HG02678 (cell line): ENCODE measurements around the gene CDH4.

ENCODE experiments used
- ATAC-seq: cut with Tn5 transposase; IDR thresholded peaks from one replicate; pipeline ENCODE4 v1.9.1; 2021; ENCODE audit warnings: mild to moderate bottlenecking, moderate library complexity; ENCODE audit not compliant: unreplicated experiment

Gene CDH4

GRCh38 chr20:61718361-61719005 is 466.4 kb downstream of the CDH4 start:
- no peak for ATAC-seq

- no peak for ATAC-seq
These were observed 467.8 kb downstream of the CDH4 start for GRCh38 chr20:61719691-61720347.

GRCh38 chr20:61720348-61720696 is 468.3 kb downstream of the CDH4 start:
- ATAC-seq = no peak

- ATAC-seq = no peak
These were observed 470.2 kb downstream of the CDH4 start for GRCh38 chr20:61722146-61722678.

GRCh38 chr20:61723529-61724257 is 471.6 kb downstream of the CDH4 start:
- no peak for ATAC-seq

- no peak for ATAC-seq
These were observed 472.3 kb downstream of the CDH4 start for GRCh38 chr20:61724376-61724775.

GRCh38 chr20:61725145-61725544 is 473.1 kb downstream of the CDH4 start:
- no peak for ATAC-seq

GRCh38 chr20:61725966-61726365 is 473.9 kb downstream of the CDH4 start:
- ATAC-seq = no peak

- ATAC-seq = no peak
These were observed 474.9 kb downstream of the CDH4 start for GRCh38 chr20:61726979-61727378.

GRCh38 chr20:61727761-61728160 is 475.7 kb downstream of the CDH4 start:
- no peak for ATAC-seq

GRCh38 chr20:61728326-61728725 is 476.3 kb downstream of the CDH4 start:
- ATAC-seq = no peak

- ATAC-seq = no peak
These were observed 477.0 kb downstream of the CDH4 start for GRCh38 chr20:61728786-61729770.

GRCh38 chr20:61730631-61731362 is 478.7 kb downstream of the CDH4 start:
- no peak for ATAC-seq

GRCh38 chr20:61731363-61732181 is 479.5 kb downstream of the CDH4 start:
- no peak for ATAC-seq

- no peak for ATAC-seq
These were observed 480.6 kb downstream of the CDH4 start for GRCh38 chr20:61732511-61733210.

- no peak for ATAC-seq
These were observed 481.2 kb downstream of the CDH4 start for GRCh38 chr20:61733216-61733615.

- no peak for ATAC-seq
These were observed 482.1 kb downstream of the CDH4 start for GRCh38 chr20:61733891-61734732.
